ENCODE measurements around the gene SDCBP2.

The SDCBP2 gene

DNA sequence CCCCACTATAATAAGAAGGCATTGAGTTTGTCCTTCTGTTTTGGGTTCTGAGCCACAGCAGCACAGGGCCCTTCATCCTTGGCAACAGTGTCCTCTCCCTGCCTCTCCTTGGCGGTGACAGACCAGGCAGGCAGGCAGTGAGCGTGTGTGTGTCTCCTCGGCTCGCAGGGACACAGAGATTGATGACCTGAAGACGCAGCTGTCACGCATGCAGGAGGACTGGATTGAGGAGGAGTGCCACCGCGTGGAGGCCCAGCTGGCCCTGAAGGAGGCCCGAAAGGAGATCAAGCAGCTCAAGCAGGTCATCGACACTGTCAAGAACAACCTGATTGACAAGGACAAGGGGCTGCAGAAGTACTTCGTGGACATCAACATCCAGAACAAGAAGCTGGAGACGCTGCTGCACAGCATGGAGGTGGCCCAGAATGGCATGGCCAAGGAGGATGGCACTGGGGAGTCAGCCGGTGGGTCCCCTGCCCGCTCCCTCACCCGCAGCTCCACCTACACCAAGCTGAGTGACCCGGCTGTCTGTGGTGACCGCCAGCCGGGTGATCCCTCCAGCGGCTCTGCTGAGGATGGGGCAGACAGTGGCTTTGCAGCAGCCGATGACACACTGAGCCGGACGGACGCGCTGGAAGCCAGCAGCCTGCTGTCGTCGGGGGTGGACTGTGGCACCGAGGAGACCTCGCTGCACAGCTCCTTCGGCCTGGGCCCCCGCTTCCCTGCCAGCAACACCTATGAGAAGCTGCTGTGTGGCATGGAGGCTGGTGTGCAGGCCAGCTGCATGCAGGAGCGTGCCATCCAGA lies 24.0 kb downstream of the SDCBP2 start:
- DNase-seq (ENCODE audit: insufficient read length, low spot score) (no peak), FAIRE-seq (no peak)
- TF ChIP-seq, protein P1, sequence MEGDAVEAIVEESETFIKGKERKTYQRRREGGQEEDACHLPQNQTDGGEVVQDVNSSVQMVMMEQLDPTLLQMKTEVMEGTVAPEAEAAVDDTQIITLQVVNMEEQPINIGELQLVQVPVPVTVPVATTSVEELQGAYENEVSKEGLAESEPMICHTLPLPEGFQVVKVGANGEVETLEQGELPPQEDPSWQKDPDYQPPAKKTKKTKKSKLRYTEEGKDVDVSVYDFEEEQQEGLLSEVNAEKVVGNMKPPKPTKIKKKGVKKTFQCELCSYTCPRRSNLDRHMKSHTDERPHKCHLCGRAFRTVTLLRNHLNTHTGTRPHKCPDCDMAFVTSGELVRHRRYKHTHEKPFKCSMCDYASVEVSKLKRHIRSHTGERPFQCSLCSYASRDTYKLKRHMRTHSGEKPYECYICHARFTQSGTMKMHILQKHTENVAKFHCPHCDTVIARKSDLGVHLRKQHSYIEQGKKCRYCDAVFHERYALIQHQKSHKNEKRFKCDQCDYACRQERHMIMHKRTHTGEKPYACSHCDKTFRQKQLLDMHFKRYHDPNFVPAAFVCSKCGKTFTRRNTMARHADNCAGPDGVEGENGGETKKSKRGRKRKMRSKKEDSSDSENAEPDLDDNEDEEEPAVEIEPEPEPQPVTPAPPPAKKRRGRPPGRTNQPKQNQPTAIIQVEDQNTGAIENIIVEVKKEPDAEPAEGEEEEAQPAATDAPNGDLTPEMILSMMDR (IDR thresholded peaks at IDR 0.05; ENCODE audit: insufficient read depth, missing control alignments), result no peak

DNA sequence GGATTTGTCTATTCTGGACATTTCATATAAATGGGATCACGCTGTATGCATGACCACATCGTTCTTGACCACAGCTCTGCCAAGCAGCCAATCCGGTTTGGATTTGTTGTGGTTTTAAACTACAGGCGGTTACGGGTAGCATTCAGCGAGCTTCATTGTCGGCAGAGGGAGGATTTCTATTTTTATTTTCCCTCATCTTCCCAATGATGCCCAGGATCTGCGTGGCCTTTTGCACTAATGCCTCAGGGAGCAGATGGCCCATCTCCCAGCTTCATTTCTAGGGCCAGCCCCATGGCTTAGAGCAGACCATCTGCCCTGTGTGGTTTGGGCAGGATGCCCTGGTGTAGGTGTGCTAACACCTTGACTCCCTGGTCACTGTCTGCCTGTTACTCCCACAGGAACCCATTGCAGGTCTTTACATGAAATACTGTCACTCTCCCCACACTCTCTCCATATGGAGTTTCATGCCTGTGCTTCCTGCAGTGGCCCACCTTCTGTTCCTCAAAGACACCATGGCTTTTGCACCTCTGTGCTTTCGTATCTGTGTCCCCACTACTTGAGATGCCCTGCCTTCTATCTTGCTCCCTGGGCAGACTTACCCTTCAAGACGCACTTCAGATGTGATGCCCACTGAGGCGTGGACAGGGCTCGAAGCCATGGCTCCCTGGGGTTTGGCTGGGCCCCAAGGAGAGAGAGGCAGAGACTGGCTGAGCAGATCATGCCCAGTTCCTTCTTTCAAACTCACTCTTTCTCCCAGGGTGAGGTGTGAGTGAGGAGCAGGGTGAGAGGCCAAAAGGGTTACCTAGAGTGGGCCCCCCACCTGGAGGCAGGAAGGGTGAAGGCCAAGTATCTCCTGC lies 26.0 kb downstream of the SDCBP2 start:
- DNase-seq (ENCODE audit: insufficient read length, low spot score) (no peak), FAIRE-seq (no peak)
- TF ChIP-seq, protein P1 (IDR thresholded peaks at IDR 0.05; ENCODE audit: insufficient read depth, missing control alignments), result no peak

DNA sequence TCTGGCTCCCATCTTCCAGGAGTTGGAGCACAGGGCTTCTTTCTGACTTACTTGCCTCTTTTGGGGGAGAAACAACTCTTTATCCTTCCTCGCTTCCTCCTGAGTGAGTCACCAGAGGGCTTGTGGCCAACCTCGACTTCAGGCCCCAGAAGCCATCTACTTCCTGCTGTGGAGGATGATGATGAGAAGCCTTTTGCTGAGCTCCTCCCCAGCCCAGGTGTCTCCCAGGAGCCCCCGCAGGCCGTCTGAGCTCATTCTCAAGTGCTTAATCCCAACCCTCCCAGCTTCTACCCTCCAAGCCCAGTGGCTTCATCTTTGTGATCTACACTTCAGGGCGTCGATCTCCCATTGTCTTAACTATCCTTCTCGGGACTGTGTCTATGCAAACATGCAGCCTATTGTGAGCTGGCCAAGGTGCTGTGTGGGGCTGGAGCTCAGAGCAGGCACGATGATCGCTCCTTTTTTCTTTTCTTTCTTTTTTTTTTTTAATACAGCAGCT lies 27.9 kb downstream of the SDCBP2 start:
- TF ChIP-seq, protein P1 (IDR thresholded peaks at IDR 0.05; ENCODE audit: insufficient read depth, missing control alignments), result no peak
- DNase-seq (ENCODE audit: insufficient read length, low spot score), result no peak

DNA sequence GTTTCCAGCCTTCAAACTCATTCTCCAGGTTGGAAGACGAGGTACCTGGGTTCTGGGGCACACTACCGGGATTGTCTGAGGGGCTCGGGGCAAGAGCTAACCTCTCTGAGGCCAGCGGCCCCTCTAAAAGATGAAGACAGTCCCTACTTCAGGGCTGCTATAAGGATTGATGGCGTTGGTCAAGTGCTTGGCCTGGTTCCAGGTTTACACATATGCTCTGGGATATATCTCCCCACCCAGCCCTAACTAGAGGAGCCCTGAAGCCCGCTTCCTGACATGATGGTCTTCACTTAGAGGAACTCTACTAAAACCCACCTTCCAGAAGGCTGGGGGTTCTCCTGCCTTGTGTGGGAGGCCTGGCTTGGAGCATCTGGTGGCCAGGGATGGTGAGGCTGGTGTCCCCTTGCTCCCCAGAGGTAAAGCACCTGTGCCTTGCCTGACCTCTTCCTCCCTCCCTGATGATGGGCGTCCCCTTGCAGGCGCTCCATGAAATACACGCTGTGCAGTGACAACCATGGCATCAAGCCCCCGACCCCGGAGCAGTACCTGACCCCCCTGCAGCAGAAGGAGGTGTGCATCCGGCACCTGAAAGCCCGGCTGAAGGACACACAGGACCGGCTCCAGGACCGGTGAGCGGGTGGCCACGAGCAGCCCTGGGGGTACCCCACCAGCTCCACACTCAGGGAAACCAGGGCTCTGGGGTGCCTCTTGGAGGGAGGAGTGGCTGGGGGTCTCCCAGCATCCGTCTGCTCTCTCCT lies 28.7 kb downstream of the SDCBP2 start:
- TF ChIP-seq, protein P1 (IDR thresholded peaks at IDR 0.05; ENCODE audit: insufficient read depth, missing control alignments), result no peak
- no peak for FAIRE-seq

More for the DNA sequence above, 27.9 kb downstream of the SDCBP2 start:
- no peak for FAIRE-seq

DNA sequence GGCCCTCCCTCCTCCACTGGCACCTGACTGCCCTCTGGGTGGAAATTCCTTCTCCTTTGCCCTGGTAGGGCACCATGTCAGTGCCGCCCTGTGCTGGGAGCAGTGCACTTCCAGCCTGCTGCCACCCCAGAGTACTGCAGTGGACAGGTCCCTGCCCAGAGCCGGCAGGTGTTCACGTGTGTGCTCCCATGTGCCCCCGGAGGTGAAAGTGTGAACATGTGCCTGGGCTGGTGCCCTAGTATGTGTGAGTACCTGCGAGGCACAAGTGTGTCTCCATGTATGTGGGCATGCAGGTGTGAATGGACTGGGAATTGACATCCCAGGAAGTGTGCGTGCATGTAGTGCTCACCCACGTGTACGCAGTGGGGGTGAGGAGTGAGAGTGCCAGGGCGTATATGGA lies 29.4 kb downstream of the SDCBP2 start:
- DNase-seq (ENCODE audit: insufficient read length, low spot score) (no peak), FAIRE-seq (no peak)

More for the DNA sequence above, 28.7 kb downstream of the SDCBP2 start:
- DNase-seq (ENCODE audit: insufficient read length, low spot score), result no peak

DNA sequence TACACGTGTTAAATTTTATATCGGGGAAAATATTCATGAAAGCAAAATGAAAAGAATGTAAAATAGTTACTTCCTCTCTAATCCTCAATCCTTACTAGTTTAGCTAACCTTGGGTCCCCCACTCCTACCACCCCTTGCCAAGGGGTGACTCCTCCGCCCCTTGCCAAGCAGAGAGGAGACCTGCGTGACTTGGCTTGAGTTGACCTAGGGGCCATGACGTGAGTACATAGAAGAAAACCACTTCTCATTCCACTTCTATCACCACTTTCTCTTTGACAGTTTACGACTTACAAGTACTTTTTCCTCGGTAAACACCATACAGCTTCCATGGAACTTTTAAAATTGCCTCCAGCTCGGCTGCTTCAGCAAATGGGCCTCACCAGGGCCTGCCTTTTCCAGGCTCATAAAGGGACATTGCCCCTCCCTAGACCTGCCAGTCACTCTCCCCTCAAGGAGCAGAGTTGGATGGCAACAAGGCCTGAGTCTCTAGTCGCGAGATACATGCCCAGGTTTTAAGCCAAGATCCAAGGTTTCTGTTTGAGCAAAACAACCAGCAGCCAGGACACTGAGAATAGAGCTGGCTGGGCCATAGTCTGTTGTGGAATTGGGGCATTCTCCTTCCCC lies 29.9 kb downstream of the SDCBP2 start:
- TF ChIP-seq, protein P1 (IDR thresholded peaks at IDR 0.05; ENCODE audit: insufficient read depth, missing control alignments), result no peak
- FAIRE-seq (no peak), DNase-seq (ENCODE audit: insufficient read length, low spot score) (no peak)

More for the DNA sequence above, 29.4 kb downstream of the SDCBP2 start:
- TF ChIP-seq, protein P1 (IDR thresholded peaks at IDR 0.05; ENCODE audit: insufficient read depth, missing control alignments), result no peak
